HG03060 (cell line): ENCODE results near the gene CFAP157.

Experiments used
- ATAC-seq: cut with Tn5 transposase; IDR thresholded peaks from one replicate; pipeline ENCODE4 v1.9.1; 2021; ENCODE audit warnings: low read depth, moderate number of reproducible peaks; ENCODE audit not compliant: unreplicated experiment

Gene CFAP157

DNA sequence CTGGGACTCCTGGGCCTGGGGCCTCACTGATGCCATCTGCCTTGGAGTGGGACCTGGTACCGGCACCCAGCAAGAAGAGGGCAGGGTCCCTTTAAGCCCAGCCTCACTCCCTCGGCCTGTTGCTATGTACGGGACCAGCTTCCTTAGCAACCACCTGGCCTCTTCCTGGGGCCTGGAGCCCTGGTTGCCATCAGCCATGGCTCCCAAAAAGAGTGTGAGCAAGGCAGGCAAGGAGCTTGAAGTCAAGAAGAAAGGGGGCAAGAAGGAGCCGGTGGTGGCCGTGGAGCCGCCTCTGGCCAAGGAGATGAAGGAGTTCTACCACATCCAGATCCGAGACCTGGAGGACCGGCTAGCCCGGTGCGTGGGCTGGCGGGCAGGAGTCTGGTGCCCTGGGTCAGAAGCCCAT is at the start of gene CFAP157:
Gene CFAP157, plus strand, starts transcription at position 153 of the 406 bp plus-strand sequence. Its CDS starts 44 bp downstream, at position 197.
- no peak for ATAC-seq

DNA sequence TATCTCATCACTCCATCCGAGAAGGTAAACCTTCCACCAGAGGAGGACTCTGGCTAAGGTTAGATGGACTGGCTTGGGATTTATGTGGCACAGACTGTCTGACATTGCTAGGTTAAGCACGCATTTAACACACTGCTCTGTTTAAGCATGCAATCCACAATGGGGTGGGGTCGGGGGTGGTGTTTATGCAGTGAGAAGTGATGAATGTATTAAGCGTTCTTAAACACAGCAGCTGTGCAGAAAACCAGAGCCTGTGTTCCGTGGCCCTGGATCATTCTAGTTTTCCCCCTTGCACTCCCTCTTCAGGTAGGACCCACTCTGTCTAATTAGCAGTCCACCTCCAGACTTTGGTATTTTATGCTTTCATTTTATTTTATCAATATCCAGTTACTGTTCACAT is 48.4 kb upstream of the CFAP157 start:
- ATAC-seq, result no peak

DNA sequence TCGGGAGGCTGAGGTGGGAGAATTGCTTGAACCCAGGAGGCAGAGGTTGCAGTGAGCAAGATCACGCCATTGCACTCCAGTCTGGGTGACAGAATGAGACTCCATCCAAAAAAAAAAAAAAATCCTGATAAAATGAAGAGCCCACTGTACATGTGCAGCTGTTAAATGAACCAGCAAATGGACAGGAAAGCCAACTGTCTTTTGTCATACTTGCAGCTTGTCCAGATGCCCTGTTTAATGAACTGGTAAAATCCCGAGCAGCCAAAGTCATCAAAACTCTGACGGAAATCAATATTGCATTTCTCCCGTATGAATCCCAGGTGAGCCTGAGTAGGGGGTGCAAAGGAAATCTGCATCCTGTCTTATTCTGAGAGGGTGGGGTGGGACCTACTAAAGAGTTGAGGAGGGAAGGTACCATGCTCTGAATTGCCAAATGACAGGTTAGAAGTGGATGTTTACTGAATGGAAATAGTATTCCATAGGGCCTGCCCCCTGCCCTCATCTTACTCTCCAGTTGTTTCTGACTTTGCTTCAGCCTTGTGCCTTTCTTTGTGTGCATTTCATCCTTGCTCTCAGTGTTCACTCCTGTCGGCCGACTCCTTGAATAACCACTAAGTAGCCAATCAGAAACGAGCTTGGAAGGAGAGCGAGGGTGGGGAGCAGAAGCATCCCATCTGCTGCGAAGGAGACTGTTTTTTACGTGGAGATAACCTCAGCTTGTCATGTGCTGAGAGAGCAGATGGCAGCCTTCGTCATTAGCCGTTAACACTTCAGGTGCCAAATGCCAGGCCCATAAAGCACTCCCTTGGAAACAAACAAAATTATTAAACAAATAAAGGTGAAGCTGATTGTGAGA is 45.7 kb upstream of the CFAP157 start:
- no peak for ATAC-seq

DNA sequence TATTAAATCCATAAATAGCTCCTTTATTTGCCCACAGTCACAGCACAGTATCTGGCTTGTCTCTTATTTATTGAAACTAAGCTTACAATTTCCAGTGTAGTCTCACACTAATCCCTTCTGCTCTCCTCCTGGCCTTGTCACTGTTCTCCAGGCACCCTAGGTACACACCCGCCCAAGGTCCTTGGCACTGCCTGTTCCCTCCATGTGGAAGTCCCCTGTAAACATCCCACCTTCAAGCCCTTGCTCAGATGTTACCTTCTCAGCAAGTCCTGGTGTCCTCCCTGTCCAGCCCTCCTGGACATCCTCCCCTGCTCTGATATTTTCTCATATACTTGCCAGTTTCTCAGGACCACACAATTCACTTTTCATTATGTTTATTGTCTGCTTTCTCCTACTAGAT is 44.2 kb upstream of the CFAP157 start:
- ATAC-seq, result no peak

DNA sequence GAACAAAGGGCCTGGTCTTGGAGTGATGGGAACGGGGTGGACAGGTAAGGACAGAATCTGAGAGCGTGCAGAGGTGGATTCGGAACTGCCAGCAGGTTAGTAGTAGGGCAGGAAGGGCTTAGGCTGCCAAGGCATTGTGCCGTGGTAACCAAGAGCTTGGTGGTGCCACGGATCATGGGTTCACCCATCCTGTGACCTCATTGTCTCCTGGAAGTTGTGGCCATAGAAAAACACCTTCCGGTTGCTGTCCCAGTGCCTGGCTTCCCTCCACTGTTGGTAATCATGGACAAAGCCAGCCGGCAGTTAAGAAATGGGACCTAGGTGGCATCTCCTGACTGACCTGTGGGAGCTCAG is 42.5 kb upstream of the CFAP157 start:
- no peak for ATAC-seq

DNA sequence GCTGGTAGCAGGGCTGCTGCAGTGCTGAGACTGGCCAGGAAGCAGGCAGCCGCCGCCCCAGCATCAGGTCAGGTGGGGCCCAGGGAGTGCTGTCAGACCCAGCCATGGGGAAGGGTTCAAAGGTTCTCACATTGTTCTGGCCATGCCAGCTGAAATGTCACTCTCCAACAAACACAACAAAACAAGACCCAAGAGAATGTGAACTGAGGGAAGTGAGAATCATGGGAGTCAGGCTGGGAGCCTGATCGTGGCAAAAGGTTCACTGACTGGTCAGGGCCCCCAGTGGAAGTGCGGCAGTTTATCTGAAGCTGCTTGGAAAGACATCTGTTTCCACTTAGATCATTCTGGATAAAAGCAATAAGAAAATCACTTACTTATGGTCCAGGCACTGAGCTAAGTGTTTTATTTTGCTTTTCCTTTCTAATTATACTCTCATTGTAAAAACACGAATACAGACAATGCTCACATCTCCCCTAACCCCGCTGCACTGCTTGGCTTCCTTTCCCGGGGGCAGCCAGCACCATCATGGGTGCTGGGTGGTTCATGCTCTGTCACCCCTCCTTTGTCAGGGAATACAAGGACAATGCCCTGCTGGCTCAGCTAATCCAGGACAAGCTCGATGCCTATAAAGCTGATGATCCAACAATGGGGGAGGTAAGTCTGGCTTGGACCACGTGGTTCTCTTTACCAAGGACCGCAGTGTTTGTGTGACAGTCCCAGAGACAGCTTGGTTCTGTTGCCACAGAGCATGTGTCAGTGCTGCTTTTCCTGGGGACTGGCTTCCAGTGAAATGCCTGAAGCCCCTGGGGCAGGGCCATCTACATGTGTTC is 41.9 kb upstream of the CFAP157 start:
- no peak for ATAC-seq

DNA sequence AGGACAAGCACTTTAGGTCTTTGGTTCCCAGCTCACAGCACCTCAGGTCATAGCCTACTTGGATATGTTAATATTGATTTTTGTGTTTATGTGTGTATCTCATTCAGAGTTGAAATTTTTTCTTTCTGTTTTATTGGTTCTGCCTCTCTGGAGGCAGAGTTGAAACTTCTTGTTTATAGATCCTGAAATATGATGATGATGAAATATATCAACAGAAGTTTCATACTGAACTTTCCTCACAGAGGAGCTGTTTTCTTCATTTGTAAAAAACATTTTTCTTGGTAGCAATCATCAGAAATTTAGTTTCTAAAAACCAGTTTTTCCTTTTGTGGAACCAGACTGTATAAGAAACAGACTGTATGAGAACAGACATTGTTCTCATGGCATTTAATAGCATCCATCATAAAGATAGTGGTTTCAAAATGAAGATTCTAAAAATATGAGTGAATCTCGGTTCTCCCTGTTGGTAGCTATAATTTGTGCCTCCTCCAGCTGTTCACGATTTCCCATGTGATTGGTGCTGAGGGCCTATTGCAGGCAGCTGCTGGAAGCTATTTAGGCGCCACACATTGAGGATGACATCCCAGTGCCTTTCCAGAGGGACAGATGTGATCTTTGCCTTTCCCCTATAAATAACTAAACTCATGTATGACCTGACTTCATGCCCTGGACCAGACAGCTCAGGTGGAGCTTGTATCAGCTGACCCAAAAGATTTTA is 39.5 kb upstream of the CFAP157 start:
- no peak for ATAC-seq

DNA sequence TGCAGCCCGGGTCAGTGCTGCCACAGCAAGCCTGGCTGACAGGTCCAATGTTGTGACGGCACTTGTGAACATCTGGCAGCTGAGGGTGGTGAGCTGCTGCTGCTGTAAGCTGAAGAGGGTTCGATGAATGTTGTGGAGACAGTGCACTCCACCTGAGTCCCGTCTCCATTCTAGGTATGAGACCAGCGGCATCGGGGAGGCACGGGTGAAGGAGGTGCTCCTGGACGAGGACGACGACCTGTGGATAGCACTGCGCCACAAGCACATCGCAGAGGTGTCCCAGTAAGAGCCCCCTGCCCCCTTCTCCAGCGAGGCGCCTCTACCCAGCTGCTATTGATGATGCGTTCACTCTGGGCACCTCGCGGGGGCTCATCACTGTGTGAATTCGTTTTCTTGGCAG is 38.9 kb upstream of the CFAP157 start:
- ATAC-seq, result no peak

DNA sequence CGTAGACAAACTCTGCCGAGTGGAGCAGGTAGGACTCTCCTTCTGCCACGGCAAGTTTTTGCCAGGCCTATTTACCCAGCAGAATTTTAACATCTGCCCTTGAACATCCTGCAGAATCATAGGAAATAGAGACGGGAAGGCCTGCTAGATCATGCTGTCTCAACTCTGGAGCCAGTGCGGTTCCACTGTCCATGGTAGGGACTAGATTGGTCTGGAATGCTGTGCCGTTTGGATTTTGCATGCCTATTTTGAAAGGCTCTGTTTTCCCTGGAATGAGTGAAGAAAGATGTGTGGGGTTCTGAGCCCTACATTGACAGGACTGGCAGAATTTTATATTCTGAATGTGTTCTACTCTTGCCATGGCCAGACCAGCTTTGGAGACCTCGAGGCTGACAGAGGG is 33.6 kb upstream of the CFAP157 start:
- ATAC-seq, result no peak

DNA sequence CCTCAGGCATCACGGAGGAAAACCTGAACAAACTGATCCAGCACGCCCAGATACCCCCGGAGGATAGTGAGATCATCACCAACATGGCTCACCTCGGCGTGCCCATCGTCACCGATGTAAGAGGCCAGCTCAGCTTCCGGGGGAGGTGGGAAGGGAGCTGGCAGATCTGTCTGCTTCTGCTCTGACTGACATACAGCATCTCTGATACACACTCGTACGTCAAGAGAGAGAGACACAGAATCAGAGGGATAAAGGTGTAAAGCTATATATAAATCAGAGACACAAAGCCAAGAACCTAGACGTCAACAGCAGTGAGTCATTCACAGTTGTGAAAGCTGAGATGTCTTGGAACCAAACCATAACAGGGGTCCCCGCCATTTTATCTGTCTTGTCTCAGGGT is 30.1 kb upstream of the CFAP157 start:
- ATAC-seq, result no peak

DNA sequence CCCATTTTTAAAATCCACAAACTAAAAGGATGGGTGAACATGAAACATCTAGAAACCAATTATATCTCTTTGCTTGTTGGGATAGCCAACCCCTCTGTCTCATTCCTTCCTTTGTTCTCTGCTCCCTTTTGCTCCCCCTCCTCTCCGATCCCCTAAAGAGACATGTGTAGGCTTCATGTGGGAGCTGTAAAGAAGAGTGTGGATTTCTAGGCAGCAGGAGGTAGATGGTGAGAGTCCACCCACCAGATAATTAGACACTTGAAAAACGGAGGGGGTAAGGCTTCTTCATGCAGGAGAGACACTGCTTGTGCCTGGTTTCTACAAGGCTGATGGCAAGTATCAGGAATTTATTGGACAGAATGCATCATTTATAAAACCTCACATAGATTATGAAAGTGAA is 27.3 kb upstream of the CFAP157 start:
- no peak for ATAC-seq

DNA sequence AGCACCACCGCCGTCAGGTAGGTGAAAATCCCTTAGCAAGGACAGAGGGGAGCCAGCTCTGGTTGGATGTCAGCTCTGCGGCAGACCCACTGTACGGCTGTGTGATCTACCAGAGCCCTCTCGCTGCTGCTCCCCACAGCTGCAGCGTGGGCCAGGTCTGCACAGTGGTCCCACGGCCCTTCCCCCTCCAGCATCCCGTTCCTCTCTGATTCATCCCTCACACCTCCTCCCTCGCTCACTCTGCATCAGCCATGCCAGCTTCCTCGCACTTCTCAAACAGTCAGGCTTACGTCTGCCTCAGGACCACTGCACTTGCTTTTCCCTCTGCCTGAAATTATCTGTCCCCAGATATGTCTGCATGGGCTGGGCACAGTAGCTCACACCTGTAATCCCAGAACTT is 26.6 kb upstream of the CFAP157 start:
- ATAC-seq, result no peak

DNA sequence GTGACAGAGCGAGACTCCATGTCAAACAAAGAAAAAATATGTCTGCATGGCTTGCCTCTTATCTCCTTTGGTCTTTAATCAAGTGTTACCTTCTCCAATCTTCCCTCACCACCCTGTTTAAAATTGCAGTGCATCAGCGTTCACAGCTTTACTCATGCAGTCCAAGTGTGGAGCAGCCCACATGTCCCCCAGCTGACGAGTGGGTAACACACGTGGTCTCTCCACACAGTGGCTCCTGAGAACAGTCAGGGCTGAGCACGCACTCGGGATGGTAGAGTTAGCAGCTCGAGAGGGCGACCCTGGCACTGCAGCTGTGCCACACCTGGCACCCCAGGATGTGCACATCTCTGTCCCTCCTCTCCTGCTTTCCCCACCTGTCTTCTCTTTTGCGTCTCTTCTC is 25.9 kb upstream of the CFAP157 start:
- no peak for ATAC-seq

DNA sequence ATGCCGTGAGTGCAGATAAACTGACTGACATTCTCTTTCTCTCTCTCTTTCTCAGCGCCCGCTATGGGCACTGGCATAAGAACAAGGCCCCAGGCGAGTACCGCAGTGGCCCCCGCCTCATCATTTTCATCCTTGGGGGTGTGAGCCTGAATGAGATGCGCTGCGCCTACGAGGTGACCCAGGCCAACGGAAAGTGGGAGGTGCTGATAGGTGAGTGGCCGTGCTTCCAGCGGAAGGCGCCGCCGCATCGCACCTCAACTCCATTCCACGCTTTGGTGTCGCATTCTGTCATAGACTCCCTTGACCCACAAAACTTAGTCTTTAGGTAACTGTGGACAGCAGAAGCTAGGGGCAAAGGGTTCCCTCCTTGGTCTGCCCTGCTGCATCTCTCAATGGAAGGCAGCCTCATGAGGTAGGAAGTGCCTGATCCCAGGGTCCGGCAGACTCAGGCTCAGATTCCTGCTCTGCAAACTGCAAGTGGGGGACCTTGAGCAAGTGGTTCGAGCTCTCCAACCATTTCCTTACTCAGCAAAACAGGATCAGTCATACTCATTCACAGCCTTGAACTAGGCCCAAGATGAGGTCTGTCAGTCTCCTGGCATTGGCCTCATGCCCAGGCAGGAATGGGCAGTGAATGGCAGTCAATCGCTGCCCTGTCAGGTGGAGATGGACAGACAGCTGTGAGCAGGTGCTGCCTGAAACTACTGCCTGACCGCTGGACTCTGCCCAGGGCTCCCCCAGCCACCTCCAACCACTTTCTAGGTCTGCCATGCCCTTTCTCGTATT is 24.2 kb upstream of the CFAP157 start:
- ATAC-seq, result no peak

DNA sequence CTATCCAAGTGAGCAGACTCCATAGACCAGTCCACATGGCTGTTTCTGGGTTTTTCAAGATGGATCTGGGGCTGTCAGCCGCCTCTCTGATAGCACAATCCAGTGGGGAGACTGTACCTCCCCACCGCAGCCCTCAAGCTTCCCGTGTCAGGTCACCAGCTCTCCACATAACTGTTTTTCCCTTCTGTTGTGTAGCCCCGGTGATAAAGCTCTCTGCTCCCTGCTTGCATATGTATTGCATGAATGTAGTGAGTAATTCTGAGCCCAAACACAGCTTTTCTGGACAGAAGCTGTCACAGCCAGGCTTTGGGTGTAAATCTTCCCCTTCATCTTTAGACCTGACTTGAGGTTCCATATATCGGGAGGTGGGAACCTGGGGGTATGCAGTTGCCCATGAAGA is 23.1 kb upstream of the CFAP157 start:
- ATAC-seq, result no peak

DNA sequence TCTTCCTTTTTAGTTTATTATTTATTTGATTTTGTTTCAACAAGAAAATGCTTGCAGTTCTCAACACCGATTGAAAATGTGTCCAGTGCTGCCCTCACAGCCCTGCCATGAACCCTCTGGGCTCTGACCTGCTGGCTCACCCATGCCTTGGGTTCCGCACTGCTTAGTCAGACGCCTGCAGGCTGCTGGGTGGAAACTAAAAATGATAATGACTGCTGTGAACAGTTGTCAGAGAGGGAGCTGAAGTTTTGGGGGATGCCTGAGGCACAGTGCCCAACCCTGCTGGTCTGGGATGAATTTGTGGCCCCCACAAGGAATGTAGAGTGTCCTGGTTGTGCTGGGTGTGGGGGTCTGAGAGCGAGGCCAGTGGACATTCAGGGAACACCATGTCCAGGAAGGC is 22.2 kb upstream of the CFAP157 start:
- ATAC-seq, result no peak

DNA sequence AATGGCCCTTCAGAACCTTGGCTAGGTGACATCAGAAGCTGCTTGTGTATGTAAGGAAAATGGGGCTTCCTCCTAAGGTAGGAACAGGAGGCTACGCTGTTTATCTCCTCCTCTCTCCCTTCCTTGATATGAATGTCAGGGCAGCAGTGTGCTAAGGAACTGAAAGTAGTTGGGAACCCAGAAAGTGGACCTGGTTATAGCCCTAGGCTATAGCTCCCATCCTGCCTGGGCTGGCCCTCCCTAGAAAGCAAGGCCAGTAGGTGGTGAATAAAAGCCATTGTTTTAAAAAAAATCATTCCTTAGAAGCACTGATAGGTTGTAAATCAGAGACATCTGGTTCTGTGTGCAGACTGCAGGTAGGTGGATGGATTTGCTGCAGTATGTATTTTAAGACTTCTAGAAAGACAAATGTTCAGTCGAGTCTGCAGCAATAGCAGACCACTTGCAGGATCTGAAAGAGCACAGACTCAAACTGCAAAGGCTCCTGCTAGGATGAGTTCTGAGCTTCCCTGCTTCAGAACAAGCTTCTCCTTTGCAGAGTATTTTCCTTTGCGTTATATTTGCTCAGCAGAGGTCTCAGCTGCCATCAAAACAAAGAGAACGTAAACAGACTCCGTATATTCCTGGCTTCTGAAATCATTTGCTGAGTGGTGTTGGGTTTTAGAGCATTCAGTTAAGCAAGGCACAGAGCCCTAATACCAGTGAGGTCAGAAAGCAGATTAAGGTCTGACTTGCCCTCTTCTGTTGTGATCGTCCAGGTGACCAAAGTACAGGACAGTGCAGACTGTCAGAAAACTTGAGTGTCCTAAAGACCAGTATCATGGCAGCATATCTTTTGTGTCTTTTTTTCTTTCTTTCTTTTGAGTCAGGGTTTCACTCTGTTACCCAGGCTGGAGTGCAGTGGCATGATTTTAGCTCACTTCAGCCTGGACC is 20.1 kb upstream of the CFAP157 start:
- no peak for ATAC-seq

DNA sequence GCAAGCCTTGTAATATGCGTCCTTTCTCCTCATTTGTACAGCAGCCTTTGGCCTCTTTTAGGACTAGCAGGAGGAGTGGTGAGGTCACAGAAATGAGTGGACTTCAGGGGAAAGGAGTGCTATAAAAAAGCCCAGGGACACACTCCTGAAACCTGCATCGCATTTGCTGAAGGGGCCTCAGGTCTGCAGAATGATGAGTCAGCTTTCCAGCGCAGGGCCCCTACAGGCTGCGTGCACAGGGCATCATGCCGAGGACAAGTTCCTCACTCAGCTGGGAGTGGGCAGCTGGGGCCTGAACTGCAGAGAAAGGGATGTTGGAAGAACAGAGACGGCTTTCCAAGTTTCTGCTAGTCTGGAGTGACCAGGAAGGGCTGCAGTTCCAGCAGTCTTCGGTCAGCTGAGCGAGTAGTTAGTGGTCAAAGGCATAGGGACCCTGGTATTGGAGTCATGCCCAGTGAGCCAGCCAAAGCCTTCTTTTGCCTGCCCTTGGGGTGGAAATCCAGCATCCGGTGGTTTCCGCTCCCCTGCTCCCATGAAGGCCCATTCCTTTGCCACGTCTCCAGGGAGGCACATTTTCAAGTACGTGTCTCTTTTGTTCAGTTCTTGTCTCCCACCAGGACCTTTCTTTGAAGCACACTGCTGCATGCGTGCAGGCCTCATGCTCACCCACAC is 17.3 kb upstream of the CFAP157 start:
- no peak for ATAC-seq

DNA sequence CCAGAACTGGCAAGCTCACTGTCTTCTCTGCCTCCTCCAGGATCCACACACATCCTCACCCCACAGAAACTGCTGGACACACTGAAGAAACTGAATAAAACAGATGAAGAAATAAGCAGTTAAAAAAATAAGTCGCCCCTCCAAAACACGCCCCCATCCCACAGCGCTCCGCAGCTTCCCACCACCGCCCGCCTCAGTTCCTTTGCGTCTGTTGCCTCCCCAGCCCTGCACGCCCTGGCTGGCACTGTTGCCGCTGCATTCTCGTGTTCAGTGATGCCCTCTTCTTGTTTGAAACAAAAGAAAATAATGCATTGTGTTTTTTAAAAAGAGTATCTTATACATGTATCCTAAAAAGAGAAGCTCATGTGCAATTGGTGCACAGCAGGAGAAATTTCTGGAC is 16.1 kb upstream of the CFAP157 start:
- no peak for ATAC-seq
